H1 (cell line): ENCODE measurements around the gene TK1. TPM values are rescaled to one million over a fixed set of nuclear protein-coding genes. Genes with fewer than 3 reads are reported as not detected.

Experiments used
- CTCF ChIA-PET: fragments of 300-600 bp; sonication (Branson Sonifier 250); formaldehyde crosslinking; loops from one replicate; lab custom pipeline; 2021; ENCODE audit not compliant: partially characterized antibody; lab: Charles Lee
- POLR2A ChIA-PET: fragments of 300-600 bp; sonication (Branson Sonifier 250); formaldehyde crosslinking; loops from one replicate; lab custom pipeline; 2021; ENCODE audit warnings: inconsistent platforms; ENCODE audit not compliant: partially characterized antibody; lab: Charles Lee
- DNase-seq, 2 experiments: peaks; one replicate each; pipeline versions ENCODE4 v3.0.0 to v3.0.0-alpha.2; 2010 to 2022; ENCODE audit warnings: low spot score in 2 of 2, low read depth in 1 of 2, mixed read lengths in 1 of 2
- FAIRE-seq: peaks from 2 replicates; lab custom pipeline; 2011; peaks lifted over from hg19 to GRCh38; lab: Jason Lieb, UNC
- H2AFZ ChIP-seq: 2 replicates; pipeline ENCODE4 v1.8.1; 2012; ENCODE audit warnings: low read length, inconsistent platforms
- H2AK5ac ChIP-seq: 2 replicates; pipeline ENCODE4 v1.6.1; 2013; ENCODE audit warnings: low read depth, low read length
- H2BK120ac ChIP-seq: replicated peaks from 2 replicates; pipeline ENCODE3; 2013; ENCODE audit warnings: low read depth, low read length, inconsistent platforms
- H2BK12ac ChIP-seq: 2 replicates; pipeline ENCODE4 v1.6.1; 2013; ENCODE audit warnings: low read depth, low read length
- H2BK15ac ChIP-seq: 2 replicates; pipeline ENCODE4 v1.6.1; 2013; ENCODE audit warnings: low read length
- H2BK20ac ChIP-seq: 2 replicates; pipeline ENCODE4 v1.6.1; 2013; ENCODE audit warnings: low read length
- H2BK5ac ChIP-seq: 2 replicates; pipeline ENCODE4 v1.6.1; 2013; ENCODE audit warnings: low read depth, low read length
- H3K14ac ChIP-seq: 2 replicates; pipeline ENCODE4 v1.6.1; 2013; ENCODE audit warnings: inconsistent platforms; ENCODE audit not compliant: insufficient read length
- H3K18ac ChIP-seq: 2 replicates; pipeline ENCODE4 v1.6.1; 2013; ENCODE audit warnings: low read length; ENCODE audit errors: extremely low read depth
- H3K23ac ChIP-seq: 2 replicates; pipeline ENCODE4 v1.6.1; 2013; ENCODE audit warnings: inconsistent platforms; ENCODE audit not compliant: insufficient read length
- H3K23me2 ChIP-seq: 2 replicates; pipeline ENCODE4 v1.6.1; 2013; ENCODE audit warnings: low read depth, low read length
- H3K27ac ChIP-seq: 2 replicates; pipeline ENCODE4 v1.6.1; 2011; ENCODE audit warnings: low read depth, low read length, inconsistent platforms
- H3K27me3 ChIP-seq, 4 experiments: replicated peaks in 1 of 4; 1 replicate in 1 of 4; 2 replicates in 3 of 4; pipeline versions ENCODE4 v1.6.1 to v1.8.1; 2011 to 2013; ENCODE audit warnings: low read length in 3 of 4, mild to moderate bottlenecking in 3 of 4, inconsistent platforms in 2 of 4, mixed read lengths in 2 of 4, moderate library complexity in 1 of 4; ENCODE audit not compliant: control insufficient read depth in 3 of 4, insufficient read depth in 3 of 4; ENCODE audit errors: extremely low read depth in 1 of 4
- H3K36me3 ChIP-seq, 4 experiments: 2 replicates each; pipeline versions ENCODE4 v1.6.1 to v1.8.1; 2011 to 2013; ENCODE audit warnings: mild to moderate bottlenecking in 4 of 4, low read length in 3 of 4, moderate library complexity in 2 of 4, control low read depth in 1 of 4, inconsistent platforms in 1 of 4; ENCODE audit not compliant: insufficient read depth in 4 of 4, control insufficient read depth in 2 of 4
- H3K4ac ChIP-seq: replicated peaks from 2 replicates; pipeline ENCODE3; 2013; ENCODE audit warnings: low read length, low read depth, mixed read lengths, inconsistent platforms; ENCODE audit not compliant: insufficient read length
- H3K4me1 ChIP-seq, 4 experiments: replicated peaks in 1 of 4; 1 replicate in 1 of 4; 2 replicates in 3 of 4; pipeline versions ENCODE4 v1.6.1 to v1.8.1; 2011 to 2013; ENCODE audit warnings: low read length in 3 of 4, inconsistent platforms in 2 of 4, mixed read lengths in 1 of 4; ENCODE audit not compliant: insufficient read depth in 4 of 4, control insufficient read depth in 3 of 4
- H3K4me2 ChIP-seq, 2 experiments: 2 replicates each; pipeline versions ENCODE4 v1.6.1 to v1.8.1; 2011 to 2013; ENCODE audit warnings: low read depth in 2 of 2, low read length in 2 of 2, control low read depth in 1 of 2, inconsistent platforms in 1 of 2, mild to moderate bottlenecking in 1 of 2; ENCODE audit not compliant: insufficient read depth in 1 of 2
- H3K4me3 ChIP-seq, 4 experiments: fragments of 200-600, 300-600 bp in 1 of 4; sonication (generic), shearing (Covaris generic), sonication (Bioruptor Twin) in 1 of 4; 2 replicates each; pipeline versions ENCODE4 v1.5.1 to v1.8.1; 2011 to 2016; ENCODE audit warnings: low read length in 4 of 4, low read depth in 3 of 4, control low read depth in 2 of 4, inconsistent platforms in 2 of 4, mild to moderate bottlenecking in 2 of 4, mixed read lengths in 1 of 4, moderate library complexity in 1 of 4; ENCODE audit not compliant: insufficient read depth in 2 of 4; ENCODE audit errors: extremely low read depth in 1 of 4
- H3K56ac ChIP-seq: replicated peaks from 2 replicates; pipeline ENCODE3; 2013; ENCODE audit warnings: low read depth, mild to moderate bottlenecking, mixed read lengths, low read length, inconsistent platforms; ENCODE audit not compliant: insufficient read length
- H3K79me1 ChIP-seq: 2 replicates; pipeline ENCODE4 v1.6.1; 2013; ENCODE audit warnings: low read depth, low read length, control low read depth
- H3K79me2 ChIP-seq, 2 experiments: 2 replicates each; pipeline versions ENCODE4 v1.6.1 to v1.8.1; 2012 to 2013; ENCODE audit warnings: low read length in 2 of 2, mild to moderate bottlenecking in 2 of 2, inconsistent platforms in 1 of 2; ENCODE audit not compliant: insufficient read depth in 2 of 2, control insufficient read depth in 1 of 2
- H3K9ac ChIP-seq, 4 experiments: replicated peaks in 1 of 4; 1 replicate in 1 of 4; 2 replicates in 3 of 4; pipeline versions ENCODE4 v1.6.1 to v1.8.1; 2011 to 2013; ENCODE audit warnings: low read depth in 3 of 4, low read length in 3 of 4, control low read depth in 2 of 4, mild to moderate bottlenecking in 2 of 4, moderate library complexity in 2 of 4, inconsistent platforms in 1 of 4; ENCODE audit errors: extremely low read depth in 1 of 4
- H3K9me3 ChIP-seq, 2 experiments: 2 replicates each; pipeline versions ENCODE4 v1.6.1 to v1.8.1; 2012 to 2013; ENCODE audit warnings: mild to moderate bottlenecking in 2 of 2, moderate library complexity in 2 of 2, control low read depth in 1 of 2, inconsistent platforms in 1 of 2, low read depth in 1 of 2, low read length in 1 of 2, mixed read lengths in 1 of 2; ENCODE audit not compliant: insufficient read depth in 2 of 2
- H4K20me1 ChIP-seq, 2 experiments: replicated peaks in 1 of 2; 2 replicates each; pipeline versions ENCODE3 to v1.8.1; 2011 to 2013; ENCODE audit warnings: inconsistent platforms in 2 of 2, low read length in 2 of 2, mild to moderate bottlenecking in 1 of 2; ENCODE audit not compliant: insufficient read depth in 2 of 2, control insufficient read depth in 1 of 2
- H4K5ac ChIP-seq: 2 replicates; pipeline ENCODE4 v1.6.1; 2013; ENCODE audit warnings: low read length, low read depth, mixed read lengths, inconsistent platforms; ENCODE audit not compliant: insufficient read length
- H4K8ac ChIP-seq: 2 replicates; pipeline ENCODE4 v1.8.0; 2013; ENCODE audit warnings: mild to moderate bottlenecking, moderate library complexity, low read length, inconsistent platforms; ENCODE audit not compliant: insufficient read depth; ENCODE audit errors: extremely low read depth
- H4K91ac ChIP-seq: replicated peaks from 2 replicates; pipeline ENCODE3; 2013; ENCODE audit warnings: low read length, mixed read lengths, inconsistent platforms; ENCODE audit not compliant: insufficient read length
- CHD2 ChIP-seq: IDR thresholded peaks from 2 replicates; pipeline ENCODE4 v1.6.1; 2012; ENCODE audit warnings: low read length, improper control_type of control experiment
- EP300 ChIP-seq, 2 experiments: IDR thresholded peaks; 1 replicate in 1 of 2; 2 replicates in 1 of 2; pipeline ENCODE4 v1.6.1; 2011 to 2012; ENCODE audit warnings: low read depth in 2 of 2, low read length in 2 of 2, mild to moderate bottlenecking in 2 of 2, borderline replicate concordance in 1 of 2, inconsistent platforms in 1 of 2, moderate library complexity in 1 of 2
- KDM4A ChIP-seq: IDR thresholded peaks from one replicate; pipeline ENCODE4 v1.7.1; 2012; ENCODE audit warnings: low read depth, mild to moderate bottlenecking, moderate library complexity, low read length, inconsistent platforms; ENCODE audit not compliant: severe bottlenecking
- RFX5 ChIP-seq: IDR thresholded peaks from 2 replicates; pipeline ENCODE4 v1.6.1; 2011; ENCODE audit warnings: low read depth, low read length, improper control_type of control experiment, borderline replicate concordance
- RNF2 ChIP-seq: fragments of 200-900, 300-1000 bp; sonication (generic); IDR thresholded peaks from 2 replicates; pipeline ENCODE4 v1.7.1; 2016; ENCODE audit warnings: borderline replicate concordance, low read depth, mild to moderate bottlenecking, antibody characterized with exemption, low read length; ENCODE audit not compliant: poor library complexity, severe bottlenecking; ENCODE audit errors: missing control alignments
- RXRA ChIP-seq: IDR thresholded peaks from 2 replicates; pipeline ENCODE4 v1.6.1; 2011; ENCODE audit warnings: low read depth, mild to moderate bottlenecking, low read length, moderate library complexity; ENCODE audit not compliant: insufficient read depth
- SAP30 ChIP-seq: fragments of 300-600 bp; sonication (generic); IDR thresholded peaks from 2 replicates; pipeline ENCODE4 v1.7.1; 2012; ENCODE audit warnings: low read length, moderate library complexity, mild to moderate bottlenecking, inconsistent platforms; ENCODE audit not compliant: insufficient read depth, insufficient replicate concordance
- SP1 ChIP-seq: IDR thresholded peaks from 2 replicates; pipeline ENCODE4 v1.6.1; 2011; ENCODE audit warnings: low read depth, low read length
- TBP ChIP-seq: IDR thresholded peaks from 2 replicates; pipeline ENCODE4 v1.6.1; 2011; ENCODE audit warnings: low read depth, low read length, improper control_type of control experiment
- ZNF274 ChIP-seq: IDR thresholded peaks from 2 replicates; pipeline ENCODE4 v1.7.0; 2012; ENCODE audit warnings: low read length, borderline replicate concordance; ENCODE audit errors: extremely low read depth
- WGBS, 2 experiments: shearing (Covaris generic) in 1 of 2; methylation state at CpG; one replicate each; pipeline versions ENCODE4 v1.1.6 to v1.1.7; 2013 to 2015; ENCODE audit warnings: low lambda C conversion rate in 2 of 2, mixed read lengths in 2 of 2, inconsistent platforms in 1 of 2, low coverage in 1 of 2, missing lambda C conversion rate in 1 of 2; ENCODE audit not compliant: insufficient replicate concordance in 2 of 2, insufficient coverage in 1 of 2, insufficient read length in 1 of 2; ENCODE audit errors: extremely low coverage in 1 of 2, missing lambda C conversion rate in 1 of 2; 5-methylcytosine and 5-hydroxymethylcytosine counted together
- polyA plus RNA-seq, 7 experiments: library from polyadenylated mRNA; depleted of rRNA in 3 of 7; stranded (reverse) in 5 of 7; unstranded in 2 of 7; fragments of >200 nt in 5 of 7; fragments of 200-250 nt in 2 of 7; gene quantifications; 1 replicate in 5 of 7; 2 replicates in 1 of 7; 4 replicates in 1 of 7; pipeline versions ENCODE4 v1.2.1 to v1.2.3, GENCODE V29; 2011 to 2013; ENCODE audit warnings: missing spikeins in 2 of 7, mixed read lengths in 2 of 7
- total RNA-seq: library from RNA; stranded (reverse); fragmentation: NEBNext Ultra II Directional; extraction: Animal tissue kit (Norgen Biotek cat#: 25700); gene quantifications from 2 replicates; pipeline ENCODE4 v1.2.1, GENCODE V29; 2021
- TF ChIP-seq, protein P1 (sequence below): IDR thresholded peaks from 2 replicates; pipeline ENCODE4 v1.6.1; 2011; ENCODE audit warnings: low read length, improper control_type of control experiment

The TK1 gene
- total and polyA plus RNA-seq, 2 of the 8 experiments (the other 6 are each of a cell fraction or from before 2014, with no cell fraction given) = 66.9 to 147 TPM

DNA sequence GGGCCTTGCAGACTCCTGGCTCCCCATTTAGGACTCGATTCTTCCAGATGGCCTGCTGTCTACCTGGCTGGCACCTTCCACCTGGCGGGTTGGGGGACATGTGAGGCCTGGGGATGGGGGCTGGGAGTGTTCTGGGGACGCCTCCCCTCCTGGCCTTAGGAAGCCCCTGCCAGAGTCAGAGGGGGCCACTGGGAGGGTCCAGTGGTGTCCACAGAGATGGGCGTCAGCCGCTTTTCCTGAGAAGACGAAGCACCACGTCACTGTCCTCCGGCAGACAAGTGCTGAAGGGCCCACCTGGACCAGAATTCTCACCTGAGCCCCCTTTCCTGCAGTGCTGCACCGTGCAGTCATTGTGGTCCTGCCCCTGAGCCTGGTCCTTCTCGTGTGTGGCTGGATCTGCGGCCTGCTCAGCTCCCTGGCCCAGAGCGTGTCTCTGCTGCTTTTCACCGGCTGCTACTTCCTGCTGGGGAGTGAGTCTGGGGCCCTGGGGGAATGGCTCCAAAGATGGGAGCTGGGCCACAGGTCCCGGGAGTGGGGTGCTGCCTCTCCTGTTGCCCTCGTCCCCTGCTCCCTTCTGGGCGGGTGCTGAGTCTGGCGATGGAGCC is 47.5 kb upstream of the TK1 start:
- H3K14ac ChIP-seq = no peak overlapping the region
- H3K18ac ChIP-seq = no peak overlapping the region
- no peak for DNase-seq
- no peak overlapping the region for H2AK5ac ChIP-seq
- H2BK20ac ChIP-seq = no peak overlapping the region
- H2BK12ac ChIP-seq = no peak overlapping the region
- H3K9me3 ChIP-seq = no peaks in the 10 kb centered on the region
- peaks cover 0 to 10% (median 5%) of the 10 kb centered on the region in 4 experiments; a peak in 5 of 7 replicates for H3K4me1 ChIP-seq
- no peak overlapping the region for H3K56ac ChIP-seq
- H3K23ac ChIP-seq = no peak overlapping the region
- no peak overlapping the region for H2AFZ ChIP-seq
- H3K9ac ChIP-seq = no peak overlapping the region
- POLR2A ChIA-PET = interaction anchor here (1.5 kb wide), 1 partner anchor 48 kb away, joined by 4 read pairs; the partner anchor contains the start of gene TK1
- H4K5ac ChIP-seq = no peak overlapping the region
- H2BK15ac ChIP-seq = no peak overlapping the region
- peak overlapping the region; percentile 27 for H4K91ac ChIP-seq
- no peaks in the 10 kb centered on the region for H3K79me2 ChIP-seq
- H3K4me2 ChIP-seq = no peak overlapping the region
- peaks cover 0 to 2% of the 10 kb centered on the region in 2 experiments for H4K20me1 ChIP-seq
- H2BK5ac ChIP-seq = no peak overlapping the region
- 87% methylated on average over 17 of the region's 17 CpGs; no CpG with 5 or more reads in 1 of the 2 experiments for WGBS, 2 experiments
- peaks cover 0 to 27% (median 22%) of the 10 kb centered on the region in 4 experiments; a peak in 6 of 7 replicates for H3K27me3 ChIP-seq
- H2BK120ac ChIP-seq = no peak overlapping the region
- peaks cover 5% of the 10 kb centered on the region; the same call in 1 of the 2 replicates for H3K23me2 ChIP-seq
- CTCF ChIA-PET = interaction anchor here (0.5 to 4.6 kb wide), 7 partner anchors 10 to 663 kb away, joined by 3 to 24 read pairs (median 3); no protein-coding TSS in a partner anchor
- no peak overlapping the region for H3K4me3 ChIP-seq
- no peak overlapping the region for H3K27ac ChIP-seq
- H3K4ac ChIP-seq = no peak overlapping the region
- no peak for FAIRE-seq
- peak overlapping the region; percentile 71 for H4K8ac ChIP-seq
- H3K36me3 ChIP-seq = no peaks in the 10 kb centered on the region
- no peaks in the 10 kb centered on the region for H3K79me1 ChIP-seq
- TF ChIP-seq RXRA (no peak), SP1 (no peak), EP300 (IDR thresholded peaks at IDR 0.05; ENCODE audit: borderline replicate concordance in 1 of 2, low read depth in 2 of 2, low read length in 2 of 2) (no peak), RFX5 (no peak), CHD2 (no peak), KDM4A (no peak), SAP30 (no peak), ZNF274 (no peak), TBP (no peak), RNF2 (no peak)
- TF ChIP-seq, protein P1, sequence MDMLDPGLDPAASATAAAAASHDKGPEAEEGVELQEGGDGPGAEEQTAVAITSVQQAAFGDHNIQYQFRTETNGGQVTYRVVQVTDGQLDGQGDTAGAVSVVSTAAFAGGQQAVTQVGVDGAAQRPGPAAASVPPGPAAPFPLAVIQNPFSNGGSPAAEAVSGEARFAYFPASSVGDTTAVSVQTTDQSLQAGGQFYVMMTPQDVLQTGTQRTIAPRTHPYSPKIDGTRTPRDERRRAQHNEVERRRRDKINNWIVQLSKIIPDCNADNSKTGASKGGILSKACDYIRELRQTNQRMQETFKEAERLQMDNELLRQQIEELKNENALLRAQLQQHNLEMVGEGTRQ = no peak
